CD4-positive, alpha-beta T cell treated with Interleukin-15 for 1 hour (primary cell): ENCODE results near the gene NDST4.

Experiments used
- DNase-seq: peaks from one replicate; pipeline ENCODE4 v3.0.0-alpha.2; 2020

NDST4 gene

DNA sequence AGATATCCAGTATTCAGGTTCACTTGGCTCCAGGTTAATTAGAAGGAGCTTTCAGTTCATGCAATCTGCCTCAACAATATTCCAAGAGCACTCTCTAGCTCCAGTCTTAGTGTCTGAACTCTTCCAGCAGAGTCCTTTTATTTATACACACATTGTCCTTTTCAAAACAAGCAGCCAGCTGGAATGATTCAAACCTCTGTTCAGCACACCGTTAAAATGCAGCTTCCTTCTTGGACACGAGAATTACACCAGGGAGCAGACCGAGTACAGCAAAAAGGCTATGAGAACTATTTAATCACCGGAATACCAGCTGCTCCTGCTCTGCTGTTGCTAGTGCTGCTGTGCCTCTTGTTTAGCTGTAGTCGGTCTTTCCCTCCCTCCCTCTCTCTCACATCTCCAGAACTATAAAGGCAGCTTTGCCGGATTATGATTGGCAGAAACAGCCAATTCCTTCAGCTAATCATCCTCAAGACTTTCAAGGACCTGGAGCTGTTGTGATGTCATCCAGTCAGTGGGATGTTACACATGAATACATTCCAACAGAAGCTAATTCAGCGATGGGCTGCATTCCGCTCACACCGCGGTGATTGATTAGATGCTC lies at the start of gene NDST4:
Gene NDST4 (minus strand): TSS at position 115 of the 601 bp plus-strand sequence. CDS start 36,584 bp downstream, outside the sequence.
- DNase-seq = no peak

- no peak for DNase-seq
Observed at GRCh38 chr4:115159141-115159540, 45.7 kb upstream of the NDST4 start.

- DNase-seq = no peak
Observed at GRCh38 chr4:115158296-115158695, 44.9 kb upstream of the NDST4 start.

DNA sequence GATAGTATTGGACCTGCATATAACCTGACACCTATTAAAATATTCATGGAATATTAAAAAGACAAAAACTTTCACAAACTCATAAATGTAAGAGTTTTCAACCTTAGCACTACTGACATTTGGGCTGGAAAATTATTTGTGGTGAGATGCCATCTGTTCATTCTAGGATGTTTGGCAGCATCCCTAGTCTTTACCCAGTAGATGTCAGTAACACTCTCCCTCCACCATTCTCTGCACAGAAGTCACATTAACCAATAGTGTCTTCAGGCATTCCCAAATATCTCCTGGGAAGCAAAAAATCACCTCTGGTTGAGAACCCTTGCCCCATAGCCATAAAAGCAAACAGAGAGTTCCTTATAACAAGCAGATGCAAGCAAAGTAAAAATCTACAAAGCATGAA lies 41.4 kb upstream of the NDST4 start:
- DNase-seq = no peak

GRCh38 chr4:115152965-115153364 lies 39.5 kb upstream of the NDST4 start:
- no peak for DNase-seq

GRCh38 chr4:115152081-115152480 lies 38.7 kb upstream of the NDST4 start:
- DNase-seq = no peak

GRCh38 chr4:115149106-115149505 lies 35.7 kb upstream of the NDST4 start:
- DNase-seq = no peak

GRCh38 chr4:115145393-115146160 lies 32.2 kb upstream of the NDST4 start:
- no peak for DNase-seq

- no peak for DNase-seq
Observed at GRCh38 chr4:115128037-115128436, 14.6 kb upstream of the NDST4 start.

- no peak for DNase-seq
Observed at GRCh38 chr4:115126491-115126890, 13.1 kb upstream of the NDST4 start.

- no peak for DNase-seq
Observed at GRCh38 chr4:115121351-115122043, 8.1 kb upstream of the NDST4 start.

- no peak for DNase-seq
Observed at GRCh38 chr4:115119804-115120352, 6.5 kb upstream of the NDST4 start.

GRCh38 chr4:115117651-115118050 lies 4.2 kb upstream of the NDST4 start:
- no peak for DNase-seq

GRCh38 chr4:115110191-115111181 lies 2.9 kb downstream of the NDST4 start:
- DNase-seq = no peak

GRCh38 chr4:115108850-115109249 lies 4.6 kb downstream of the NDST4 start:
- DNase-seq = no peak

- DNase-seq = no peak
Observed at GRCh38 chr4:115107411-115107810, 6.0 kb downstream of the NDST4 start.

GRCh38 chr4:115101675-115102074 lies 11.7 kb downstream of the NDST4 start:
- DNase-seq = no peak

DNA sequence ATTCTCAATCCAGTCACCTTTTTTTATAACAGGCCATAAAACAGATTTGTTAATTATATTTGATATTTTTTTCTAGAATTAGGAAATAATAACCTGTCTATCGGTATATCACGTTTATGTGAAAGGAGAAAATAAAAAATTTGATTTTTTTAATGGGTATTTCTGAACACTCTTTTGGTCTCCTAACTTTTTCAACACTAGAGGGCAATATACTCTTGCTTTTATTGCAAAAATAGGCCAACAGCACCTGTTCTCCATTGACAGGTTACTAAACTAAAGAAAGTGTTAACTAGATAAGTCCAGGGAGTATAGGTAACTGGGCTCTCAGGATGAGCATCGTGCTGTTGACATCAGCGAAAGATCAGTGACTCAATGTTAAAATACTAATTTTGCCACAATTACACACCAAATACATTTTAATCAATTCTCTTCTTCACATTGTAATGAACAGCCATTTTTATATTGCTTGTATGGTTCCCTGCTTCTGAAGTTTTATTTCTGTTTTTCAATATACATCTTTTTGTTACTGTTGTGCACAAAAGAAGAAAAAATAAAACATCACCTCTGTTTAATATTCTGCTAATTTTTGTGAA lies 22.8 kb downstream of the NDST4 start:
- DNase-seq = no peak

- DNase-seq = no peak
Observed at GRCh38 chr4:115082633-115083032, 30.8 kb downstream of the NDST4 start.

- no peak for DNase-seq
Observed at GRCh38 chr4:115076691-115077090, 36.7 kb downstream of the NDST4 start.

DNA sequence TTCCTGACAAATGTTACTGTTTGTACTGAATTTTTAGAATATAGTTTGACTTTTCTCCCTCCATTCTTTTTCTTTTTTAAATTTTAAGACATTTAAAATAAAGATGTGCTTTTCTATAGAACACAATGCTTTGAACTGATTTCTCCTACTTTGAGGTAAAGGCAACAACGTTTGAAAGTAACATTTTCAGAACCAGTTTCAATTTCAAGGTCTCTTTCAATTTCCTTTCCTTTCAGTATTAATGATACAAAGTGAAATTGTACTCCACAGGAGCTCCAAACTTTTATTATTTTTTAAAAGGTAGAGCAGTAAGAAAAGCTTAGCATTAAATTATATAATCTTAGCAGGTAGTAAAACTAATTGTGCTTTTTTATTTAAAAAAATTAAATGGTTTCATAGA lies 54.9 kb downstream of the NDST4 start:
- DNase-seq = no peak

GRCh38 chr4:115054836-115055235 lies 58.6 kb downstream of the NDST4 start:
- DNase-seq = no peak
